Measurements from ENCODE around the gene PRELID2. TPM values are rescaled to one million over a fixed set of nuclear protein-coding genes. Genes with fewer than 3 reads are reported as not detected.
"Not testable (repeated sequence)": the region's sequence is repeated elsewhere in the genome, so short reads cannot be mapped to it uniquely, and the experiment has no call there.

PRELID2 gene
- 49.7 and 55.9 TPM in 2 replicates for total RNA-seq (2014; rRNA removed; shearing (Covaris generic))

GRCh38 chr5:145834917-145835847 lies at the start of gene PRELID2:
PRELID2 (minus strand) TSS chr5:145835342; CDS start chr5:145835251, 91 bp downstream.
- peak; percentile 95 for DNase-seq (ENCODE audit: low spot score)

GRCh38 chr5:145874765-145875164 lies 39.6 kb upstream of the PRELID2 start:
- DNase-seq (ENCODE audit: low spot score): no peak

GRCh38 chr5:145872914-145873313 lies 37.8 kb upstream of the PRELID2 start, which contains the start of gene GRXCR2:
GRXCR2 (minus strand) TSS chr5:145873014; CDS start chr5:145872968, 46 bp downstream.
- DNase-seq (ENCODE audit: low spot score): no peak

GRCh38 chr5:145872486-145872885 lies 37.3 kb upstream of the PRELID2 start:
- no peak for DNase-seq (ENCODE audit: low spot score)

- no peak for DNase-seq (ENCODE audit: low spot score)
Observed at GRCh38 chr5:145869753-145870152, 34.6 kb upstream of the PRELID2 start.

- DNase-seq (ENCODE audit: low spot score): no peak
Observed at GRCh38 chr5:145867806-145868205, 32.7 kb upstream of the PRELID2 start.

GRCh38 chr5:145864432-145864831 lies 29.3 kb upstream of the PRELID2 start:
- DNase-seq (ENCODE audit: low spot score): not testable (repeated sequence)

GRCh38 chr5:145863003-145863402 lies 27.9 kb upstream of the PRELID2 start:
- no peak for DNase-seq (ENCODE audit: low spot score)

- DNase-seq (ENCODE audit: low spot score): peak; percentile 25
Observed at GRCh38 chr5:145859897-145860296, 24.8 kb upstream of the PRELID2 start.

- DNase-seq (ENCODE audit: low spot score): no peak
Observed at GRCh38 chr5:145859453-145859852, 24.3 kb upstream of the PRELID2 start.

- DNase-seq (ENCODE audit: low spot score): no peak
Observed at GRCh38 chr5:145858959-145859358, 23.8 kb upstream of the PRELID2 start.

- peak; percentile 82 for DNase-seq (ENCODE audit: low spot score)
Observed at GRCh38 chr5:145856285-145856818, 21.2 kb upstream of the PRELID2 start.

GRCh38 chr5:145855763-145856267 lies 20.7 kb upstream of the PRELID2 start:
- peak; percentile 83 for DNase-seq (ENCODE audit: low spot score)

- peak; percentile 92 for DNase-seq (ENCODE audit: low spot score)
Observed at GRCh38 chr5:145854651-145855258, 19.6 kb upstream of the PRELID2 start.

GRCh38 chr5:145853781-145854376 lies 18.7 kb upstream of the PRELID2 start:
- peak; percentile 41 for DNase-seq (ENCODE audit: low spot score)

- no peak for DNase-seq (ENCODE audit: low spot score)
Observed at GRCh38 chr5:145852990-145853389, 17.8 kb upstream of the PRELID2 start.

GRCh38 chr5:145848854-145849253 lies 13.7 kb upstream of the PRELID2 start:
- DNase-seq (ENCODE audit: low spot score): peak; percentile 50

- DNase-seq (ENCODE audit: low spot score): peak; percentile 54
Observed at GRCh38 chr5:145847499-145848497, 12.7 kb upstream of the PRELID2 start.

- DNase-seq (ENCODE audit: low spot score): no peak
Observed at GRCh38 chr5:145846081-145846480, 10.9 kb upstream of the PRELID2 start.

- no peak for DNase-seq (ENCODE audit: low spot score)
Observed at GRCh38 chr5:145841299-145841698, 6.2 kb upstream of the PRELID2 start.

All from HT-29 (cell line).